Stimulated activated CD4-positive, alpha-beta T cell treated with anti-CD3 and anti-CD28 coated beads, Interleukin-4, amount 100 ng/mL, for 24 hours (primary cell): Measurements from ENCODE around the gene SOCS7.
"Not testable (repeated sequence)": the region's sequence is repeated elsewhere in the genome, so short reads cannot be mapped to it uniquely, and the experiment has no call there.

Experiments
- DNase-seq: peaks from one replicate; pipeline ENCODE4 v3.0.0-alpha.2; 2020

The SOCS7 gene

DNA sequence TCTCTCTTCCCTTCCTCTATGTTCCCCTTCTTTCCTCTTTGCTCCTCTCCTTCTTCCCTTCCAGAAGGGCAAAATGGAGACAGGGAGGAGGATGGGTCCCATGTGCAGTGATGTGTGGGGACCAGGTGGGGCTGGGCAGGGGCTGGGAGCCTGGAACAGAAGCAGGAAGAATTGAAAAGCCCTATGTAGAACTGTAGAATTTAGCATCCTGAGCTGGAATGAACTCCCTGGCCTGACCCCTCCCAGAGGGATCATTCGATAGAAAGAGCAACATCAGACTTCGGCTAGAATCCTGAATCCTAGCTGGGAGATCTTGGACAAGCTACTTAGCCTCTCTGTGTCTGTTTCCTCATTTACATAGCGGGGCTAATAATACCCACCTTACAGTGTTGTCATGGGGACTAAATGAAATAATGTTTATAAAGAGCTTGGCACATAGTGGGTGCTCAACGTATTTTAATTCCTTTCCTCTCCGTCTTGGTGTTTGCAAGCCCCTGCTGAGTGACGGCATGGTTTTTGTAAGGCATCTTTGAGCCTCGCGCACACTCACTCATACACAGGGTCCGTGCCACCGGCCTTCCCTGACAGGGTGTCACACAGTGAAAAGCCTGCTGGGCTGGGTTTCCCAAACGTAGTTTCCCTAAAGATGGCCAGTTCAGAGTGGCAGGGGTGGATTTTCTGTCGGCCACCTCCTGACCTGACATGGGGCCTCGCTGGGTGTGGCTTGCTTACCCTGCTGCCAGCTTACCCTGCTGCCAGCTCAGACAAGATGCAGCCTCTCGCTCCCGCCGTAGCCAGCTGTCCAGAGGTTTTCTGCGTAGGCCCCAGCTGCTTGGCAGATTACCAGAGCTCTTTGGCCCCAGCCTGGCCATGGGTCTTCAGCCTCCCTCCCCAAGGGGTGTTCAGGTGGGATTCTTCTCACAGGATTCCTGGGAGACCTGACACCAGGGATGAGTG, 70.5 kb downstream of the SOCS7 start:
- DNase-seq: no peak

DNA sequence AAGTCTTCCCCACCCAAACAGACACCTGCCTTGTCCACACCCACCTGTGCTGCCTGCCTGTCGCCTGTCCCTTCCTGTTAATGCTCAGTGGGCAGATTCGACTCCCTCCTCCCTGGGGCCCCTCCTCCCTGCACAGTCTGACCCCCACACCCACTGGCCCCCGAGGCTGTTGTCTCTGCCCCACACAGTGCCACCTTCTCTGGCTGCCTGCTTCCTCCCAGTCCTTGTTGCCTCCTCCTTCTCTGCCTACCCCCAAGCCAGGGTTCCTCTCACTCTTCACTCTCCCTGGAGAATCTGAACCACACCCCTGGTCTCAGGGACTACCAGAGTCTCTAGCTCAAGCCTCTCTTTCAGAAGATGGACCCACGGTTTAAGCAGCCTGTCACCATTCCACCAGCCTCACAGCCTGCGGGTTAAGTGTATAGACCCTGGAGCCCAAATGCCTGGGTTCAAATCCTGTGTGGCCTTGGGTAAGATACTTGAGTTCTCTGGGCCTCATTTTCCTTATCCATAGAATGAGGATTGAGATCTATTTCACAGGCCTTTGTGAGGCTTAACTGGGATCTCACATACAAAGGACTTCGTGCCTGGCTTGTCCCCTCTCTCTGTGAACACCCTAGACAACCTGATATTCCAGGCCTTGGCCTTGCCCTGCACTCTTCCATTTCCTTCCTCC, 72.8 kb downstream of the SOCS7 start:
- DNase-seq: no peak

DNA sequence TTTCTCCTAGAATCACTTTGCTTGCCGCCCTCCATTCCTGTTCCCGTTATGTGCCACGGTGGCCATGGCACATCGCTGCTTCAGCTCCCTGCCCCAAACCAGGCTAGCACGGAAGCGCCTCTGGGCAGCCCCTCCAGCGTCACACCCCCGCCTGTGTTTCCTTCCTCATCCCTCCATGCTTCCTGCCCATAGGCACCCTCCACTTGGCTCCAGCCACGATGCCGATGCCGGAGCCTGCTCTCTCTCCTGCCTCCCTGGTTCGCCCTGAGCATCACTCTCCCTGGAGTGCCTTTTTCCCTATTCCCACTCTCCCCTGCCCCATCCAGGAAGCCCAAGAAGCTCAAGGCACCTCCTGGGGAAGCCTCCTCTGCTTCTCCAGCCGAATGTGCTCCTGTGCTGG, 73.4 kb downstream of the SOCS7 start:
- DNase-seq: no peak

DNA sequence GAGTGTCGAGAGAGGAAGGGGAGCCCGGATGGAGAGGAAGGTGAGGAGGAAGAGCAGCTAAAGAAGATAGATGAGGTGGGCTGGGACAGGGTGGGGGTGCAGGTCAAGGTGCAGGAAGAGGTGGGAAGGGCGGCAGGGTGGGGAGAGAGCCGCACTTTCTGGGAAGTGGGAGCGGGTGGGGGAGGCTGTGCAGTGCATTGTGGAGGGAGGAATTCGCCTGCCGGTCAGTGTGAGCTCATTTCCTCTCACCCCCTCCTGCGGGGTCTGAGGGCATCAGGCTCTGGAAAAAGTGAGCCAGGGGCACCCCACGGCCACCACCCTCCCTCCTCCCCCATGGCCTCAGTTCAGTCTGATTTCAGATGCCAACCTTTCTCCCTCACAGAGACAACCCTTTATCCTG, 74.1 kb downstream of the SOCS7 start:
- no peak for DNase-seq

DNA sequence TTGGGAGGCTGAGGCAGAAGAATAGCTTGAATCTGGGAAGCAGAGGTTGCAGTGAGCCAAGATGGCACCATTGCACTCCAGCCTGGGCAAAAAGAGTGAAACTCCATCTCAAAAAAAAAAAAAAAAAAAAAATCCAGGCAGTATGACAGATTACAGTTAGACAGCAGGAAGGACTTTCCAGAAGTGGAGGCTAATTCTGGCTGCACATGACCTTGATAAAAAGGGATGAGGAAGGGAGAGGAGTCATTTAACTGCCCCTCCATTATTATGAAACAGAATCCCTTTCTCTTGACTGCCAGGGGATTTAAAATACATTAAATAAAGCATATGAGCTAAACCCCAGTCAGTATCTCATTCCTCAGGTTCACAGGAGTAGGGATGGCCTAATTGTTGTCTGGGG, 74.8 kb downstream of the SOCS7 start:
- no peak for DNase-seq

DNA sequence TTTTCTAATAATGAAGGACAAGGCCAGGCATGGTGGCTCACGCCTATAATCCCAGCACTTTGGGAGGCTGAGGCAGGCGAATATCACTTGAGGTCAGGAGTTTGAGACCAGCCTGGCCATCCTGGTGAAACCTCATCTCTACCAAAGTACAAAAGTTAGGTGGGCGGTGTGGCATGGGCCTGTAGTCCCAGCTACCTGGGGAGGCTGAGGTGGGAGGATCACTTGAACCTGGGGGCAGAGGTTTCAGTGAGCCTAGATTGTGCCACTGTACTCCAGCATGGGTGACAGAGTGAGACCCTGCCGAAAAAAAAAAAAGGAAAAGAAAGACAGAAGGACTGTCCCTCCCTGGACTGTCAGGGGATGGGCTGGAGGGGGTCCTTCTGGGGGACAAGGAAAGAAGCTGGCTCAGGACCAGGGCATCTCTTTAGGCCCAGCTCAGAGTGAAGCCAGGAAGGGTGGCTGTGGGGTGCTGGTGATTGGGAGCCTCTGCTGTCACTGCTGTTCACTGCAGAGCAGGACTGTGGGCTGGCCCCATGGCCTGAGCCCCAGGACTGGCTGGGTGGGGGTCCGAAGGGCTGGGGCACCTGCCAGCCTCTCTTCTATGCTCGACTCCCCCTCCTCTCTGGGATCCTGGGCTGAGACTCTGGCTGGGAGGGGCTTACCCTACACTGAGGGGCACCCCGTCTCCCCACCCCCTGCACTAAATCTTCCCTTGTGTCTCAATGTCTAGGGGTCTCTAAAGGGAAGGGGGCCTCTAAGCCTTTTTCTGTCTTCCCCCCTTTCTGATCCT, 75.7 kb downstream of the SOCS7 start:
- DNase-seq: no peak

DNA sequence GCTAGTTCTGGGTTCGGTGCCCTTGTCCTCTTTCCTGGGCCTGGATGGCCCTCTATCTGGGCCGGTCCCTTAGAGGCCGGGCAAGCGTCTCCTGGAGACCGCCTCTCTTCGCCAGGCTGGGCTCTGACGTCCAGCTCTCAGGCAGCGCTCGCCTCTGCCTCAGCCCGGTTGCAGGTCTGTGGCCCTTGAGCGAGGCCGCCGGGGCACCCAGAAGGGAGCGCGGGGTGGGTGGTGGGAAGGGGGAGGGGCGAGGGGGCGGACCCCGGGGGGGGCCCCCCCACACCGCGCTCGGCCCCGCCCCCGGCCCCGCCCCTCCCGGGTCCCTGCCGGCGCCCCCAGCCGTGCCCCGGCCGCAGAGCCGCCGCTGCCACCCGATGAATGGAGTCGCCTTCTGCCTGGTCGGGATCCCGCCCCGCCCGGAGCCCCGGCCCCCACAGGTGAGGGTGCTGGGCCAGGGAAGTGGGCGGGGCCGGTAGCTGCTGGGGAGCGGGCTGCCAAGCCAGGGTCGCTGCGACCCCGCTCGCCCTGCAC, 76.5 kb downstream of the SOCS7 start, which contains the start of gene ARHGAP23:
ARHGAP23 (plus strand) TSS at position 353 of the 531 bp plus-strand sequence; CDS start at position 375, 22 bp downstream.
- DNase-seq: peak; percentile 14

DNA sequence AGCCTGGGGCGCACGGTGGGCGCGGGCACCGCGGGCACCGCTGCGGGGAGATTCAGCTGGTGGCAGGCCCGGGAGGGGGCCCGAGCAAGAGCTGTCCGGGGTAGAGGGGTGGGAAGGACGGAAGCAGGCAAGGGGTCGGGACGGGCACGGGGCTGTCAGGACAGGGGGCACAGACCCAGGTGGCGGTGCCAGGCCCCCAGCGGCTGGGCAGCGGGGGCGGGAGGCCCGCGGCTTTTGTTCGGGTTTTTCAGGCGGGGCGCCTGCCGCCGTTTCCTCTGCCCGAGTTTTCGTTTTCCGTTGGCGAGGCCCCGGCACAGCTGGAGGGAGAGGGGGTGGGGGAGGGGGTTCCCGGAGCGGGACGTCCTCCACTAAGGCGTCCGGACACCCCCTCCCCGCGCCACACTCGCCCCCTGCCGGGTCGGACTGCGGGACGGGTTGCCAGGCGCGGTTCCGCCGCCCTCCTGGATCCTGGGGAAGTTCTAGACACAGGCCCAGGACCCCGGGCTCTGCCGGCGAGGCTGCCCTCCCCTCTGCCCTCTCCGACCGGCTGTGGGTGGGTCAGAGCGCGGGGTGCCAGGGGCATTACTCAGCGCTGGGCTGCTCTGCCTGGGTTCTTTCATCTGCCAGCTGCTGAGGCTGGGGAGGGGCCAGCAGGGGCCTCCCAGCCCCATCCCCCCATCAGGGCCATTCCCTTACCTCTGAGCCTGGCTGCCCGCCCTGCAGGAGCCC, 77.2 kb downstream of the SOCS7 start:
- peak; percentile 9 for DNase-seq

DNA sequence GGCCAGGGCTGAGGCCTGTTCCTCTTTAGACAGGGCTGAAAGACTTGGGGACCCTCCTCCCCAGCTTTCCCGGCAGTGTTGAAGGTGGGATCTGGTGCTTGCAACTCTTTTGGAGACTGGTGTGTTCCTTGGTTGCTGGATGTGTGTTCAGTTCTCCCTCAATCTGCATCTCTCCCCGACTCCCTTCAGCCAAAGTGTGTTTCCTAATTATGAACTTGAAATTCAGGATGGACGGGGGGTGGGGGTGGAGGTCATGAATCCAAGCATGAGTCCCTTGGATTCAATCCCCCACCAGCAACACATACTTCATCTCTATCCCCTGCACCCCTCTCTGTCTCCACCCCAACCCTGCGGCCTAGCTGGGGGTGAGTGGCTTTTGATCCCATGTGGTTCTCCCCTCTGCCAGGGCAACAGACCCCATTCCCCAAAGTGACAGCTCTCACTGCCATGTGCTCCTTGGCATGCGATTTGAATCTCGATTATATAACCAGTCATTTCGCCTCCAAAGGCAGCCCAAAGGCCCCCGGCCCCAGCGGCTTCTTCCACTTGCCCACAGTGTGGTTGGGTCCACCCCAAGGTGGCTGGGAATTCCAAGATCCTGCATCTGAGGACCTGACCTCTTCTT, 77.9 kb downstream of the SOCS7 start:
- no peak for DNase-seq

DNA sequence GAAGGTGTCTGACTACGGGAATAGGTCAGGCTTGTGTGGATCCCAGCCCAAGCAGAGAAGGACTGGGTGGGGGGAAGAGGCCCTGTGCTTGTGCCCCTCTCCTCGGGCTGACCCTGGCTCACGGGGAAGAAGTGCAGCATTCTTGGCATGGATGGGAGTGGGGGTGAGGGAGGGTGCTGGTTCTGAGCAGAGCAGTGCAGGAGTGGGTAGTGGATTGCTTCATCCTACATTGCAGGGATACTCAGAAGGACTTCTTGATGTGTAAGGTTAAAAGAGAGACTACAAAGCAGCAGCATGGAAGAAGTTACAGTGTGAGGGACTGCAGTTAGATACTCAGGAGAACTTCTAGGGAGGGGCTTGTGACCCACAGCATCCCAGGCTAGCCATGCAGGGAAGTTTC, 78.7 kb downstream of the SOCS7 start:
- no peak for DNase-seq

DNA sequence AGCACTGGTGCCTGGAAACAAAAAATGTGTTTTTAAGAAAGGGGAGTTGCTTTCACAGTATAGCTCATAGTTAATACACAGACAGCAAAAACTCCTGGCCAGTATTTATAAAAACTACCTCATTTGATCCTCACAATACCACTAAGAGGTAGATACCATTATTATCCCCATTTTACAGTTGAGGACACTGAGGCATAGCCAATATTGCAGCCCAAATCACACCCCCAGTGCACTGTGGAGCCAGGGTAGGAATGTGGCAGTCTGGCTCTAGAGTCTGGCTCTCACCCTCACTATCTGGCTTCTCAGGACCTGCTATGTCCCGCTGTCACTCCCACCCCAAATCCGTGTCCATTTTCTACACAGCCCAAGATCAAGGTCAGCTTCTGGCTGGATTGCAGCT, 79.2 kb downstream of the SOCS7 start:
- no peak for DNase-seq

DNA sequence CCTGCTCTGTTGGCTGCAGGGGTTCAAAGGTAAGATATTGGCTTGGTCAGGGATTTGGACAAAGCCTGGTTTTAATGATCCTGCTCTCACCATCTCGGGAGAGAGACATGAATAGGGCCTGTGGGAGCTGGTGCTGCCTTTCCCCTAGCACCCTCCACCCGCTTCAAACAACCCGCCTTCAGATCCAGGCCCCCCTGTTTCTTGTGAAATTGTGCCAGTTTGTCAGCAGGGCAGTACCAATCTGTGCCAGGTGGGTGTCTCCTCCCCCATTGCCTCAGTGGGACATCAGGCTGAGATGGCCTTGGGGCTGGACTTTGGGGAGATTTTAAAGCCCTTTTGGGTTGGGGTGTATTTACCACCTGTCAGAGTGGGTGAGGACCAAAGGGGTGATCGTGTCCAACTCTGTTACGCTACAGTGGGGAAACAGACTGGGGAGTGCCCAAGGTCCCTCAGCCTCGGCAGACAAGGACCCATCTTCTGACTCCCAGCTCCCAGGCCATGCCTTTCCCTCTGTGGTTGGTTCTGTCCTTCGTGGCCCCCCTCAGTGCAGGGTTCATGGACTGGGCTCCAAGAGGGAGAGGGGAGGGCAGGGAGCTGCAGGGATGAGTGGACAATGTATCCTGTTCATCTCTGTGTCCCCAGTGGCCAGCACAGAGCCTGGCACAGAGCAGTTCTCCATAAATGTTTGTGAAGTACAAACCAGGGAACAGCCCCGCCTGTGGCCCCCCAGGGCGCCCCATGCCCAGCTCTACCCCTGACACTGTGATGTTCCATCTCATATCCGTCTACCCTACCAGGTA, 79.9 kb downstream of the SOCS7 start:
- DNase-seq: no peak

DNA sequence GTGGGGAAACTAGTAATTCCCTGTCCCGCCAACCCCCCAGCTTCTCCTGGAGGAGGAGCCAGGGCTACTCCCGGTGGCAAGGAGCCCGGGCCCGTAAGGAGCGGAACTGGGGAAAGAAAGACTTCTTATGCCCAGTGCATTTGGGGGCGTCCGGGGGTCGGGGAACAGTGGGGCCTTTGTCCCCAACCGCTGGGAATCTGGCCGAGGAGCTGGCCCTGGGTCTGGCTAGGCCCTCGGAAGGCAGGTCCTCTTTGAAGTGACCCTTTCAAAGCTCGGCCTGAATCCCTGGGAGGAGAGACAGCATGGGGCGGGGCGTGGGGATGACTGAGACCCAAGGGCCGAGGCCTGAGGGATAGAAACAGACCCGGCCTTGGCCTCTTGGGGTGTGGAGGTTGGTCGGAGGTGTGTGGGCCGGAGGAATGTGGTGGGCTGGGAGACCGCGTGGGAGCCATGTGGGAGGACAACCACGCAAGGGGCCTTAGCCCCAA, 82.6 kb downstream of the SOCS7 start:
- DNase-seq: no peak

DNA sequence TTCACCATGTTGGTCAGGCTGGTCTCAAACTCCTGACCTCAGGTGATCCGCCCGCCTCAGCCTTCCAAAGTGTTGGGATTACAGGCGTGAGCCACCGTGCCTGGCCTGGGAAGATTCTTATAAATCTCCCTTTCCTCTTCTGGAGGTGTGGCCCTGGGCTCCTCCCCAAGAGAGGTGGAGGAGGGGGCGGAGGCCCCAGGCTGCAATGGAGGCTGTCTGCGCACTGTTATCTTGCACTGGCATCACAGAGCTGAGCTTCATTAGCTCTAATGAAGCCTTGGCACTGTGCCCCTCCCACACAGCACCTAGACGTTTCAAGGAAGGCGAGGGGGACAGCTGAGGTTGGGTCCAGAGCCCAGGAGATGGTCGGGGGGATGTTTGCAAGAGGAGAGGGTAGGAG, 84.2 kb downstream of the SOCS7 start:
- DNase-seq: no peak

DNA sequence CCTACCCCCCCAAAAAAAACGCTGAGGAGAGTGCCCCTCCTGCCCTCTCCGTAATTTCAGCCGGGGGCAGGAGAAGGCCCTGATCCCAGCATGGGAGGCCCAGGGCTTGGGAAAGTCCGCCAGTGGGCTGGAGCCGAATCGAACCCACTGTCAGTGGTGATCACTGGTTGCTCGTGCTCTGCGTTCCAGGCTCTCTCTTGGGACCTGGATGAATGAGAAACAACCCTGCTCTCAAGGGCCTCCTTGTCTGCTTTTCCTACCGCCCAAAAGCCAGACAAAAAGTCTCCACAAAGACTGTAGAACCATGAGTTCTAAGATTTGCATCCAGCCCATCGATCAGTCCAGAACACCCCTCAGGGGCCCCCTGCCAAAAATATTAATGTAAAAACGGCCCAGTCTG, 84.7 kb downstream of the SOCS7 start:
- DNase-seq: no peak

DNA sequence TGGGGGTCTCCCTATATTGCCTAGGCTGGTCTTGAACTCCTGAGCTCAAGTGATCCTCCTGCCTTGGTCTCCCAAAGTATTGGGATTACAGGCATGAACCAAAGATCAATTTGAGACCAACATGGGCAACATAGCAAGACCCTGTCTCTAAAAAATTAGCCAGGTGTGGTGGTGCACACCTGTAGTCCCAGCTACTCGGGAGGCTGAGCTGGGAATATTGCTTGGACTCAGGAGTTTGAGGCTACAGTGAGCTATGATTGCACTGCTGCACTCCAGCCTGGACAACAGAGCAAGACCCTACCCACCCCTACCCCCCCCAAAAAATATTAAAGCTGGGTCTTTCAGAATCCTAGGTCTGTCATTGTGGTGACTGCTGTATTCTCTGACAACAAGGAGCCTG, 85.7 kb downstream of the SOCS7 start:
- DNase-seq: not testable (repeated sequence)

DNA sequence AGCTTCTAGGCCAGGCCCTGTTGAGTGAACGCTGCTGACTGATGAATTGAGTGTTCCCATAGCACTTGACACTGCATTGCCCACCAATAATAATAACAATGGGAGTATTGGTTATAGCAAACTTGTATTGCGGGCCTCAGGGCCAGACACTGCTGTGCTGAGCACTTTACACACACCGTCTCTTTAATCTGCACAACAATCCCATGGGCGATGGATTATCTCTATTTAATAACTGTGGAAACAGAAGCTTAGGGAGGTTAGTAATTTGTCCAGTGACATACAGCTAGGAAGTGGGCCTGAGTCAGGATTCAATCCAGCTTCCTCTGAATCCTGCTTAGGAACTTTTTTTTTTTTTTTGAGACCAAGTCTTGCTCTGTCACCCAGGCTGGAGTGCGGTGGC, 87.8 kb downstream of the SOCS7 start:
- no peak for DNase-seq

DNA sequence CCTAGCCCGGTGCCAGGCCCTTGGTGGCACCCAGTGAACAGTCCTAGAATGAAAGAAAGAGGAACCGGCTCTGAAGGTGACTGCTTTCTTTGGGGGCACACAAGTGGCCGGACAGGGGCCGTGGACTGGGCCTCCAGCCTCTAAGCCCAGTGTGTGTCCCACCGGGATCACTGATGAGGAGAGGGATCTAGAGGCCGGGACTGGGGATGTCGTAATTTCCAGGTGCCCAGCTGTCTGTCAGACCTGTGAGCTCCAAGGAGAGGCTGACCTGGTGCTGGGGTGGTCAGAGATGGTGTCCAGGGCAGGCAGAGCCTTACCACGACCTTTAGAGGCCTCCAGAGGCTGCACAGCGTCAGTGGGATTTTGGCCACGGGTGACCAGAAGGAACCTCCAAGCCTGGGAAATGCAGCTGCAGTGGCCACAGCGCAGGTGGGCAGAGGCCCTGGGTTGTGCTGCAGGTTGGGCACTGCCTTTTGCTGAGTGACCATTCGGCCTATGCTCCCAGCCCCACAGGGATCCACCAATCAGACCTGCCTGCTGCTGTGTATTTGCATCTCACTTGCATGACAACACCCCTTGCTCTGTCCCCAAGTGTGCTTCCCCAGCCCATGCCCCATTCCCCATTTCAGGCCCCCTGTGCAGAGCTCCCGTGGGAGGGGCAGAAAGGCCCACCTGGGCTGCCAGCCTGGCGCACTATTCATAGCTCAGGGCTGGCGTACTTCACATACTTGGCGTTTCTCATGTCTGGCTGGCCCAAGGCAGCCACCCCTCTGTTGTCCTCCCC, 89.2 kb downstream of the SOCS7 start:
- DNase-seq: no peak

DNA sequence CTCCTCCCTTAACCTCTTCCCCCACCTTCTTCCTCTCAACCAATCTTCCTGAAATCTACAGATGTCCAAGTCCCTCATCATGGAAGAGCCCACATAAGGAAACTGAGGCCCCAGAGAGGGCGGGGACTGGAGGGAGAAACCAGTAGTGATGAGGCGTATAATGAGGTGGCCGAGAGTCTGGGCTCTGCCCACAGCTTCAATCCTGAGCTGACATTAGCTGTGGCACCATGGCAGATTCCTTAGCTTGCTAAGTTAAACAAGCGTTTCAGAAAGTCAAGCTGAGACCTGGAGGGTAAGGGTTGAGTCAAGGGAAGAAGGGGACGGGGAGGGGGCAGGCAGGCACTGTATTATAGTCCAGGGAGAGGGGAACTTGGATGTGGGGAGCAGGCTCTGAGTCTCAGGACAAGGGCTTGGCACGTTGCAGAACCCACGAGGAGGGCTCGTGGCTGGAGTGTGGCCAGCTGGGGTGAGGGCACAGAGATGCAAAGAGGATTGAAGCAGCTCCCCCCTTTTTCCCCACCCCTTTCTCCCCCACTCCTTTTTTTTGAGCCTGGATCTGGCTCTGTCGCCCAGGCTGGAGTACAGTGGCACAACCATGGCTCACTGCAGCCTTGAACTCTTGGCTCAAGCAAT, 89.9 kb downstream of the SOCS7 start:
- DNase-seq: no peak

DNA sequence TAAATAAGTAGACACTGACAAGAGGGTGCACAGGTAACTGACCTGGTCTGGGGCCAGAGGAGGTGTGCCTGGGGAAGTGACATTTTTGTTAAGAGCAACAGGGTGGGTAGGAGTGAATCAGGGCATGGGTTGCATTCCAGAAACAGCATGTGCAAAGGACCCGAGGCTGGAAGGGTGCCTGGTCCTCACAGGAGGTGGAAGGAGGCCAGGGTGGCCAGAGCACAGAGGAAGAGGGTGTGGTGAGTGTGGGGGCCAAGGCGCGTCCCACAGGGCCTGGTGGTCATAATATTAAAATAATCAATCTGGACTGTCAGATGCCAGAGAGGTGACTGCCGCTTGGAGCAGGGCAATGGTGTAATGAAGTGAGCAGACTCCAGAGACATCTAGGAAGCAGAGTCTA, 90.9 kb downstream of the SOCS7 start:
- no peak for DNase-seq
